GM12891 (cell line): ENCODE data around the gene GCG.

ENCODE experiments used
- POLR2A ChIP-seq: IDR thresholded peaks from 2 replicates; pipeline ENCODE4 v1.6.1; 2011; ENCODE audit warnings: low read depth, low read length, control low read depth
- POLR2AphosphoS5 ChIP-seq: IDR thresholded peaks from 2 replicates; pipeline ENCODE4 v1.6.1; 2011; ENCODE audit warnings: low read depth, low read length, control low read depth
- SPI1 ChIP-seq: IDR thresholded peaks from 2 replicates; pipeline ENCODE4 v1.6.1; 2011; ENCODE audit warnings: low read depth, low read length, control low read depth
- TAF1 ChIP-seq: IDR thresholded peaks from 2 replicates; pipeline ENCODE4 v1.6.1; 2011; ENCODE audit warnings: low read depth, low read length, control low read depth

DNA sequence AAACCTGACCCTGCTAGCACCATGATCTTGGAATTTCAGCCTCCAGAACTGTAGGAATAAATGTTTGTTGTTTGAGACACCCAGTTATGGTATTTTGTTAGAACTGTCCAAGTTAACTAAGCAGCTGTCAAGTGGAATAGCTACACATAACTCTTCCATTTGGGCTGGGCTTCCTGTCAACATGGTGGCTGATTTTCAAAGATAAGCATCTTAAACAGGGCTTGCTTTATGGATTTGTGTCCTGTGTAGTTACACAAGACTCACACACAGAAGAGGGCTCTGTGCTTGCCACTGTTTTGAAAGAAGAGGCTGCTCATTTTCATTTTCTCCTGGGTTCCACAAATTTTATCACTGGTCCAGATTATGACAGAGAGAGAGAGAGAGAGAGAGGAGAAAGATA is 35.7 kb downstream of the GCG start:
- TF ChIP-seq TAF1 (no peak), POLR2A (no peak), POLR2AphosphoS5 (no peak), SPI1 (no peak)
